ENCODE results near the gene NEUROG2. TPM values are rescaled to one million over a fixed set of nuclear protein-coding genes. Genes with fewer than 3 reads are reported as not detected.

Gene NEUROG2
- total and polyA plus RNA-seq, 2 of the 4 experiments (the other 2 are of a cell fraction), result not detected

DNA sequence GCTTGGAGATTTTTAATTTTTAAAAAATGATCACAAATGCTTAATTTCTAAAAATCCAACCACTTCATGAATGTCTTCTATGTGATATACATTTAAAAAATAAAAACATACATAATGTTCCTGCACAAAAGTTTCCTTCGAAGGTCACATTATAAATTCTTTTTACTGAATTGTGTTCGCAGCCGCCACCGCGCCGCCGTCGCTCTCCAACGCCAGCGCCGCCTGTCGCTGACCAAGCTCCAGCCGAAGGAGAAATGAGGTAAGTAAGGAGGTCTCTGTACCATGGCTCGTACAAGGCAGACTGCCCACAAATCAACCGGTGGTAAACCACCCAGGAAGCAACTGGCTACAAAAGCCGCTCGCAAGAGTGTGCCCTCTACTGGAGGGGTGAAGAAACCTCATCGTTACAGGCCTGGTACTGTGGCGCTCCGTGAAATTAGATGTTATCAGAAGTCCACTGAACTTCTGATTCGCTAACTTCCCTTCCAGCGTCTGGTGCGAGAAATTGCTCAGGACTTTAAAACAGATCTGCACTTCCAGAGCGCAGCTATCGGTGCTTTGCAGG, 48.8 kb upstream of the NEUROG2 start:
- Histone ChIP-seq H4K8ac (ENCODE audit: low read depth in 2 of 2, low read length in 2 of 2) (no peak overlapping the region), H3K4me1 (ENCODE audit: control insufficient read depth, insufficient read depth, low read length) (no peaks in the 10 kb centered on the region), H2BK15ac (ENCODE audit: low read depth, low read length) (no peak overlapping the region), H2AK5ac (ENCODE audit: low read depth, low read length) (no peak overlapping the region), H4K91ac (ENCODE audit: insufficient read depth, low read depth, low read length) (no peak overlapping the region), H3K27ac (ENCODE audit: insufficient read depth, low read length) (no peak overlapping the region), H2BK20ac (ENCODE audit: low read depth, low read length) (no peak overlapping the region), H2AK9ac (replicated peaks; ENCODE audit: low read depth, low read length, poor library complexity) (no peak overlapping the region), H3K4me2 (ENCODE audit: low read depth, low read length) (no peak overlapping the region), H3K56ac (ENCODE audit: extremely low read depth, insufficient read depth, low read length) (no peak overlapping the region), H3K9me3 (ENCODE audit: control insufficient read depth, insufficient read depth, low read length) (no peaks in the 10 kb centered on the region), H4K5ac (ENCODE audit: low read depth, low read length) (no peak overlapping the region), H3K36me3 (ENCODE audit: control insufficient read depth, insufficient read depth, low read length) (no peaks in the 10 kb centered on the region), H4K20me1 (ENCODE audit: insufficient read depth, low read length) (no peaks in the 10 kb centered on the region), H2BK5ac (ENCODE audit: low read depth, low read length, poor library complexity, severe bottlenecking) (no peak overlapping the region), H2AFZ (replicated peaks; ENCODE audit: low read length, poor library complexity) (no peak overlapping the region), H3K4me3 (ENCODE audit: insufficient read depth, low read depth, low read length) (no peak overlapping the region), H3K27me3 (ENCODE audit: control insufficient read depth, insufficient read depth, low read length) (no peaks in the 10 kb centered on the region), H3K4ac (ENCODE audit: low read depth, low read length) (no peak overlapping the region), H3K14ac (replicated peaks; ENCODE audit: low read depth, low read length) (no peak overlapping the region), H3K18ac (ENCODE audit: low read depth, low read length) (no peak overlapping the region), H3K9ac (ENCODE audit: low read depth, low read length) (no peak overlapping the region), H2BK120ac (ENCODE audit: low read depth, low read length) (no peak overlapping the region), H3K23ac (ENCODE audit: low read depth, low read length) (no peak overlapping the region), H3K79me1 (ENCODE audit: low read depth in 1 of 2, low read length in 2 of 2) (no peaks in the 10 kb centered on the region), H3K9me1 (ENCODE audit: insufficient read depth, low read length) (no peaks in the 10 kb centered on the region)
- dilution Hi-C loops (cut with HindIII; ENCODE audit: low sequenced_read_pairs, unreplicated experiment), result no loop called here
- DNase-seq (no peak), ATAC-seq (ENCODE audit: low read depth) (no peak)
- 100% methylated on average over 4 of the region's 25 CpGs; no CpG with 5 or more reads in 1 of the 2 experiments for WGBS, 2 experiments (ENCODE audit: extremely low coverage in 2 of 2, insufficient read length in 1 of 2)
- POLR2A ChIA-PET (ENCODE audit: unreplicated experiment), result no interaction called here
- BruUV-seq (replicated peaks), result no TSS peak
- TF ChIP-seq, protein P1, sequence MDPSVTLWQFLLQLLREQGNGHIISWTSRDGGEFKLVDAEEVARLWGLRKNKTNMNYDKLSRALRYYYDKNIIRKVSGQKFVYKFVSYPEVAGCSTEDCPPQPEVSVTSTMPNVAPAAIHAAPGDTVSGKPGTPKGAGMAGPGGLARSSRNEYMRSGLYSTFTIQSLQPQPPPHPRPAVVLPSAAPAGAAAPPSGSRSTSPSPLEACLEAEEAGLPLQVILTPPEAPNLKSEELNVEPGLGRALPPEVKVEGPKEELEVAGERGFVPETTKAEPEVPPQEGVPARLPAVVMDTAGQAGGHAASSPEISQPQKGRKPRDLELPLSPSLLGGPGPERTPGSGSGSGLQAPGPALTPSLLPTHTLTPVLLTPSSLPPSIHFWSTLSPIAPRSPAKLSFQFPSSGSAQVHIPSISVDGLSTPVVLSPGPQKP (IDR thresholded peaks at IDR 0.05; ENCODE audit: borderline replicate concordance, low read depth, low read length), result no peak
- TF ChIP-seq RAD21 (IDR thresholded peaks at IDR 0.05; ENCODE audit: low read length) (no peak), MAZ (IDR thresholded peaks at IDR 0.05; ENCODE audit: borderline replicate concordance, low read depth, low read length) (no peak), FOS (IDR thresholded peaks at IDR 0.05; ENCODE audit: low read depth, low read length) (no peak), BHLHE40 (IDR thresholded peaks at IDR 0.05; ENCODE audit: low read depth, low read length) (no peak), RFX5 (IDR thresholded peaks at IDR 0.05; ENCODE audit: low read depth, low read length) (no peak), RCOR1 (IDR thresholded peaks at IDR 0.05; ENCODE audit: insufficient replicate concordance, low read length) (no peak), CEBPB (IDR thresholded peaks at IDR 0.05; ENCODE audit: low read depth, low read length) (no peak)
- TF ChIP-seq, protein P2, sequence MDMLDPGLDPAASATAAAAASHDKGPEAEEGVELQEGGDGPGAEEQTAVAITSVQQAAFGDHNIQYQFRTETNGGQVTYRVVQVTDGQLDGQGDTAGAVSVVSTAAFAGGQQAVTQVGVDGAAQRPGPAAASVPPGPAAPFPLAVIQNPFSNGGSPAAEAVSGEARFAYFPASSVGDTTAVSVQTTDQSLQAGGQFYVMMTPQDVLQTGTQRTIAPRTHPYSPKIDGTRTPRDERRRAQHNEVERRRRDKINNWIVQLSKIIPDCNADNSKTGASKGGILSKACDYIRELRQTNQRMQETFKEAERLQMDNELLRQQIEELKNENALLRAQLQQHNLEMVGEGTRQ (IDR thresholded peaks at IDR 0.05; ENCODE audit: low read depth, low read length), result no peak
- in situ Hi-C loops (cut with MboI; ENCODE audit: low sequenced_read_pairs), result no loop called here
- intact Hi-C loops (cut with micrococcal nuclease), result no loop called here
- CTCF ChIA-PET, result interaction anchor here (0.6 to 1.1 kb wide), 2 partner anchors 23 to 421 kb away, joined by 3 read pairs; no protein-coding TSS in a partner anchor

All from IMR-90 (cell line).